ENCODE results near the gene MARS1.

The MARS1 gene

GRCh38 chr12:57515934-57516541 lies 28.2 kb downstream of the MARS1 start:
- TF ChIP-seq TAF1 (IDR thresholded peaks at IDR 0.05; ENCODE audit: borderline replicate concordance, insufficient read depth, low read length), result no peak
- no peak for TF ChIP-seq SIN3A (IDR thresholded peaks at IDR 0.05; ENCODE audit: borderline replicate concordance, insufficient read depth, low read length)
- TF ChIP-seq, protein P1, sequence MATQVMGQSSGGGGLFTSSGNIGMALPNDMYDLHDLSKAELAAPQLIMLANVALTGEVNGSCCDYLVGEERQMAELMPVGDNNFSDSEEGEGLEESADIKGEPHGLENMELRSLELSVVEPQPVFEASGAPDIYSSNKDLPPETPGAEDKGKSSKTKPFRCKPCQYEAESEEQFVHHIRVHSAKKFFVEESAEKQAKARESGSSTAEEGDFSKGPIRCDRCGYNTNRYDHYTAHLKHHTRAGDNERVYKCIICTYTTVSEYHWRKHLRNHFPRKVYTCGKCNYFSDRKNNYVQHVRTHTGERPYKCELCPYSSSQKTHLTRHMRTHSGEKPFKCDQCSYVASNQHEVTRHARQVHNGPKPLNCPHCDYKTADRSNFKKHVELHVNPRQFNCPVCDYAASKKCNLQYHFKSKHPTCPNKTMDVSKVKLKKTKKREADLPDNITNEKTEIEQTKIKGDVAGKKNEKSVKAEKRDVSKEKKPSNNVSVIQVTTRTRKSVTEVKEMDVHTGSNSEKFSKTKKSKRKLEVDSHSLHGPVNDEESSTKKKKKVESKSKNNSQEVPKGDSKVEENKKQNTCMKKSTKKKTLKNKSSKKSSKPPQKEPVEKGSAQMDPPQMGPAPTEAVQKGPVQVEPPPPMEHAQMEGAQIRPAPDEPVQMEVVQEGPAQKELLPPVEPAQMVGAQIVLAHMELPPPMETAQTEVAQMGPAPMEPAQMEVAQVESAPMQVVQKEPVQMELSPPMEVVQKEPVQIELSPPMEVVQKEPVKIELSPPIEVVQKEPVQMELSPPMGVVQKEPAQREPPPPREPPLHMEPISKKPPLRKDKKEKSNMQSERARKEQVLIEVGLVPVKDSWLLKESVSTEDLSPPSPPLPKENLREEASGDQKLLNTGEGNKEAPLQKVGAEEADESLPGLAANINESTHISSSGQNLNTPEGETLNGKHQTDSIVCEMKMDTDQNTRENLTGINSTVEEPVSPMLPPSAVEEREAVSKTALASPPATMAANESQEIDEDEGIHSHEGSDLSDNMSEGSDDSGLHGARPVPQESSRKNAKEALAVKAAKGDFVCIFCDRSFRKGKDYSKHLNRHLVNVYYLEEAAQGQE (IDR thresholded peaks at IDR 0.05; ENCODE audit: insufficient read depth in 1 of 2, low read depth in 2 of 2, low read length in 2 of 2), result no peak
- peak; percentile 33; the same call in 1 of the 2 replicates for TF ChIP-seq POLR2AphosphoS5 (IDR thresholded peaks at IDR 0.05; ENCODE audit: low read depth, low read length)

GRCh38 chr12:57516617-57517153 lies 28.8 kb downstream of the MARS1 start:
- TF ChIP-seq SIN3A (IDR thresholded peaks at IDR 0.05; ENCODE audit: borderline replicate concordance, insufficient read depth, low read length) (no peak), TAF1 (IDR thresholded peaks at IDR 0.05; ENCODE audit: borderline replicate concordance, insufficient read depth, low read length) (no peak; the same call in 1 of the 2 replicates), FOXP2 (optimal IDR thresholded peaks at IDR 0.05; ENCODE audit: borderline replicate concordance, extremely low read depth, extremely low read length, insufficient read depth) (no peak), POLR2AphosphoS5 (IDR thresholded peaks at IDR 0.05; ENCODE audit: low read depth, low read length) (peak; percentile 42)
- TF ChIP-seq, protein P1 (IDR thresholded peaks at IDR 0.05; ENCODE audit: insufficient read depth in 1 of 2, low read depth in 2 of 2, low read length in 2 of 2), result no peak

GRCh38 chr12:57517187-57517586 lies 29.3 kb downstream of the MARS1 start:
- TF ChIP-seq SIN3A (IDR thresholded peaks at IDR 0.05; ENCODE audit: borderline replicate concordance, insufficient read depth, low read length) (no peak), TAF1 (IDR thresholded peaks at IDR 0.05; ENCODE audit: borderline replicate concordance, insufficient read depth, low read length) (no peak), POLR2AphosphoS5 (IDR thresholded peaks at IDR 0.05; ENCODE audit: low read depth, low read length) (no peak), FOXP2 (optimal IDR thresholded peaks at IDR 0.05; ENCODE audit: borderline replicate concordance, extremely low read depth, extremely low read length, insufficient read depth) (no peak)
- TF ChIP-seq, protein P1 (IDR thresholded peaks at IDR 0.05; ENCODE audit: insufficient read depth in 1 of 2, low read depth in 2 of 2, low read length in 2 of 2), result no peak

GRCh38 chr12:57518176-57518919 lies 30.5 kb downstream of the MARS1 start:
- TF ChIP-seq SIN3A (IDR thresholded peaks at IDR 0.05; ENCODE audit: borderline replicate concordance, insufficient read depth, low read length) (no peak), POLR2AphosphoS5 (IDR thresholded peaks at IDR 0.05; ENCODE audit: low read depth, low read length) (0 out of 2 replicates have a peak, but pooled peaks have one; percentile 18)

GRCh38 chr12:57518920-57519795 lies 31.3 kb downstream of the MARS1 start:
- TF ChIP-seq FOXP2 (optimal IDR thresholded peaks at IDR 0.05; ENCODE audit: borderline replicate concordance, extremely low read depth, extremely low read length, insufficient read depth), result no peak
- no peak for TF ChIP-seq TAF1 (IDR thresholded peaks at IDR 0.05; ENCODE audit: borderline replicate concordance, insufficient read depth, low read length)
- TF ChIP-seq SIN3A (IDR thresholded peaks at IDR 0.05; ENCODE audit: borderline replicate concordance, insufficient read depth, low read length), result no peak
- TF ChIP-seq, protein P1 (IDR thresholded peaks at IDR 0.05; ENCODE audit: insufficient read depth in 1 of 2, low read depth in 2 of 2, low read length in 2 of 2), result no peak
- no peak for TF ChIP-seq POLR2AphosphoS5 (IDR thresholded peaks at IDR 0.05; ENCODE audit: low read depth, low read length)
